Heart left ventricle (tissue), 16 donors: ENCODE results near the gene MKLN1. TPM values are rescaled to one million over a fixed set of nuclear protein-coding genes. Genes with fewer than 3 reads are reported as not detected.

Experiments
- ATAC-seq, 4 donors: fragments of 200-7000 bp; cut with Tn5 transposase; one replicate each; pipeline ENCODE4 v1.9.1; 2020 to 2022; ENCODE audit warnings: moderate library complexity in 4 of 4, mild to moderate bottlenecking in 3 of 4, moderate number of reproducible peaks in 1 of 4
- DNase-seq, 5 donors: peaks; one replicate each; pipeline ENCODE4 v3.0.0-alpha.2; 2020
- H3K27ac ChIP-seq, 12 donors: fragments of 200-600 bp; sonication (generic) in 4 of 12; one replicate each; pipeline versions ENCODE4 v1.5.0 to v1.8.0; 2016 to 2022; ENCODE audit warnings: mild to moderate bottlenecking in 2 of 12
- H3K27me3 ChIP-seq, 9 donors: fragments of 200-600 bp; sonication (generic) in 2 of 9; one replicate each; pipeline versions ENCODE4 v1.5.1 to v1.8.0; 2016 to 2022; ENCODE audit warnings: mild to moderate bottlenecking in 3 of 9
- H3K36me3 ChIP-seq, 9 donors: fragments of 200-600 bp; sonication (generic) in 2 of 9; one replicate each; pipeline versions ENCODE4 v1.5.0 to v1.8.0; 2018 to 2022; ENCODE audit warnings: mild to moderate bottlenecking in 2 of 9
- H3K4me1 ChIP-seq, 12 donors: fragments of 200-600 bp; sonication (generic) in 4 of 12; one replicate each; pipeline versions ENCODE4 v1.5.0 to v1.8.0; 2016 to 2022; ENCODE audit warnings: mild to moderate bottlenecking in 3 of 12
- H3K4me3 ChIP-seq, 12 donors: fragments of 200-600 bp; sonication (generic) in 4 of 12; one replicate each; pipeline versions ENCODE4 v1.5.0 to v1.8.0; 2017 to 2022; ENCODE audit warnings: mild to moderate bottlenecking in 9 of 12, moderate library complexity in 4 of 12
- H3K9me3 ChIP-seq, 12 donors: fragments of 200-600 bp; sonication (generic) in 4 of 12; one replicate each; pipeline versions ENCODE4 v1.5.0 to v1.8.0; 2016 to 2022; ENCODE audit warnings: mild to moderate bottlenecking in 1 of 12
- CTCF ChIP-seq, 12 donors: fragments of 200-600 bp; sonication (generic) in 4 of 12; IDR thresholded peaks; one replicate each; pipeline versions ENCODE4 v1.5.0 to v1.8.0; 2018 to 2022; ENCODE audit warnings: antibody characterized with exemption in 12 of 12, mild to moderate bottlenecking in 5 of 12
- POLR2A ChIP-seq, 2 donors: fragments of 450-650 bp; IDR thresholded peaks; one replicate each; pipeline ENCODE4 v1.6.1; 2017; ENCODE audit warnings: antibody characterized with exemption in 2 of 2, mild to moderate bottlenecking in 2 of 2, moderate library complexity in 2 of 2
- WGBS, 4 donors: extraction: QIAGEN DNeasy Blood & Tissue Kit in 2 of 4; methylation state at CpG; one replicate each; pipeline versions ENCODE4 v1.1.5 to v1.1.7; 2013 to 2018; 5-methylcytosine and 5-hydroxymethylcytosine counted together
- intact Hi-C, 10 donors: fragments of 100-400 bp; cut with DNase I; formaldehyde crosslinking; loops; one replicate each; pipeline versions ENCODE4 v1.11.1 to v1.14.2; 2022
- polyA plus RNA-seq, 2 donors: library from polyadenylated mRNA; stranded (reverse); fragments of 200-250 nt; gene quantifications; one replicate each; pipeline ENCODE4 v1.2.3, GENCODE V29; 2013
- total RNA-seq, 9 donors: library from RNA; depleted of rRNA in 2 of 9; stranded (reverse); fragments of >200 nt in 2 of 9; fragmentation: NEBNext Ultra II Directional in 3 of 9; extraction: Animal tissue kit (Norgen Biotek cat#: 25700) in 3 of 9; gene quantifications; one replicate each; pipeline versions ENCODE4 v1.1.0 to v1.2.4, GENCODE V29; 2016 to 2023
- donor health status: ischemic (EF 13 %, LVEDD 7.1; RV severe dilation, severe dysfunction).
- donor health status: healthy with polysubstance abuse.
- donor health status: DM: no; HTN: yes; CAD: no.
- donor health status: DM: no; HTN: no; CAD: no.
- donor health status: ischemic (EF 25% LVEDD 6.9; RV normal size, moderate dysfunction).
- donor health status: ischemic (EF 25% LVEDD 5.7; RV mildly dilated, moderate dysfunction).
- donor health status: healthy.
- donor health status: DM: yes; HTN: yes; CAD: no.
- donor health status: ischemic (EF 35%, LVEDD 5.7; RV mildly dilated, moderate dysfunction).
- donor health status: nonischemic (EF 11% LVEDD 7.7; RV severe dilation, severe dysfunction).
- donor health status: DM: yes; HTN: yes; CAD: no.
- donor health status: PGD.
- donor health status: ischemic (EF 29% LVEDD 5.4; RV normal size, mild dysfunction).
- donor health status: nonischemic (EF 23%, LVEDD 6.1; RV moderate dilation, normal function).

MKLN1 gene
- total and polyA plus RNA-seq, 11 donors = 11.5 to 49.7 (median 37.6) TPM

GRCh38 chr7:131536361-131536849 lies 208.7 kb downstream of the MKLN1 start:
- Histone ChIP-seq H3K27ac (peak overlapping the region in 10 of 12 donors; percentile 44 to 89 (median 70)), H3K9me3 (no peaks in the 10 kb centered on the region), H3K36me3 (peaks cover 0 to 8% (median 0%) of the 10 kb centered on the region in 9 donors), H3K27me3 (no peaks in the 10 kb centered on the region), H3K4me3 (no peak overlapping the region), H3K4me1 (peaks cover 26 to 92% (median 68%) of the 10 kb centered on the region in 12 donors)
- 58 to 65% (median 61%) methylated on average over 7 of the region's 7 CpGs for WGBS, 4 donors
- ATAC-seq = peak in 1 of 4 donors; percentile 16
- intact Hi-C loops = no loop called here
- peak in 1 of 5 donors; percentile 30 for DNase-seq
- no peak for TF ChIP-seq CTCF (IDR thresholded peaks at IDR 0.05)
- no peak for TF ChIP-seq POLR2A (IDR thresholded peaks at IDR 0.05)

GRCh38 chr7:131537571-131537978 lies 209.9 kb downstream of the MKLN1 start:
- H3K9me3 ChIP-seq = no peaks in the 10 kb centered on the region
- no peak for TF ChIP-seq CTCF (IDR thresholded peaks at IDR 0.05)
- no peak for TF ChIP-seq POLR2A (IDR thresholded peaks at IDR 0.05)
- no peaks in the 10 kb centered on the region for H3K27me3 ChIP-seq
- peak in 1 of 5 donors; percentile 17 for DNase-seq
- WGBS, 4 donors = 58 to 72% (median 66%) methylated on average over 11 to 12 of the region's 12 CpGs
- ATAC-seq = no peak
- H3K4me1 ChIP-seq = peaks cover 24 to 98% (median 72%) of the 10 kb centered on the region in 12 donors
- peaks cover 0 to 8% (median 0%) of the 10 kb centered on the region in 9 donors for H3K36me3 ChIP-seq
- intact Hi-C loops = no loop called here
- no peak overlapping the region for H3K4me3 ChIP-seq
- peak overlapping the region in 9 of 12 donors; percentile 65 to 92 (median 83) for H3K27ac ChIP-seq

- Histone ChIP-seq H3K9me3 (no peaks in the 10 kb centered on the region), H3K36me3 (peaks cover 0 to 8% (median 0%) of the 10 kb centered on the region in 9 donors), H3K27ac (peak overlapping the region; percentile 46 to 92 (median 74)), H3K4me3 (no peak overlapping the region), H3K4me1 (peaks cover 20 to 100% (median 73%) of the 10 kb centered on the region in 12 donors), H3K27me3 (no peaks in the 10 kb centered on the region)
- DNase-seq (peak in 1 of 5 donors; percentile 63), ATAC-seq (peak in 2 of 4 donors; percentile 12 to 14)
- WGBS, 4 donors = 64 to 78% (median 70%) methylated on average over 8 to 13 of the region's 13 CpGs
- TF ChIP-seq POLR2A (IDR thresholded peaks at IDR 0.05) = no peak
- no peak for TF ChIP-seq CTCF (IDR thresholded peaks at IDR 0.05)
- intact Hi-C loops = no loop called here
Observed at GRCh38 chr7:131538071-131538812, 210.6 kb downstream of the MKLN1 start.

GRCh38 chr7:131538813-131539179 lies 211.1 kb downstream of the MKLN1 start:
- H3K27ac ChIP-seq = peak overlapping the region; percentile 46 to 92 (median 74)
- intact Hi-C loops = no loop called here
- H3K36me3 ChIP-seq = peaks cover 0 to 8% (median 0%) of the 10 kb centered on the region in 9 donors
- 29 to 38% (median 38%) methylated on average over 7 of the region's 7 CpGs; no CpG with 5 or more reads in 1 of the 4 donors for WGBS, 4 donors
- H3K27me3 ChIP-seq = no peaks in the 10 kb centered on the region
- no peaks in the 10 kb centered on the region for H3K9me3 ChIP-seq
- H3K4me3 ChIP-seq = no peak overlapping the region
- DNase-seq = peak; percentile 62 to 81 (median 69)
- peaks cover 17 to 100% (median 70%) of the 10 kb centered on the region in 12 donors for H3K4me1 ChIP-seq
- no peak for TF ChIP-seq POLR2A (IDR thresholded peaks at IDR 0.05)
- no peak for TF ChIP-seq CTCF (IDR thresholded peaks at IDR 0.05)
- peak; percentile 60 to 69 (median 66) for ATAC-seq
